ENCODE data around the gene GPR68.
"Not testable (repeated sequence)": the region's sequence is repeated elsewhere in the genome, so short reads cannot be mapped to it uniquely, and the experiment has no call there.

The GPR68 gene

GRCh38 chr14:91272341-91273272 is 28.1 kb upstream of the GPR68 start:
- peaks cover 6% of the 10 kb centered on the region for H3K27me3 ChIP-seq (replicated peaks; ENCODE audit: control insufficient read depth, insufficient read depth, low read length)
- no peak overlapping the region for H3K9ac ChIP-seq (ENCODE audit: low read length)
- H3K4me1 ChIP-seq (ENCODE audit: control insufficient read depth, insufficient read depth, low read length): peaks cover 15% of the 10 kb centered on the region
- no peaks in the 10 kb centered on the region for H3K9me3 ChIP-seq (ENCODE audit: control insufficient read depth, low read length)
- DNase-seq (ENCODE audit: low read depth): no peak
- no peak overlapping the region for H3K4me3 ChIP-seq (ENCODE audit: low read length)
- H3K36me3 ChIP-seq (ENCODE audit: control insufficient read depth, insufficient read depth, low read length, severe bottlenecking): no peaks in the 10 kb centered on the region

- Histone ChIP-seq H3K9me3 (ENCODE audit: control insufficient read depth, low read length) (no peaks in the 10 kb centered on the region), H3K4me3 (ENCODE audit: low read length) (no peak overlapping the region), H3K36me3 (ENCODE audit: control insufficient read depth, insufficient read depth, low read length, severe bottlenecking) (no peaks in the 10 kb centered on the region), H3K4me1 (ENCODE audit: control insufficient read depth, insufficient read depth, low read length) (peaks cover 15% of the 10 kb centered on the region), H3K27me3 (replicated peaks; ENCODE audit: control insufficient read depth, insufficient read depth, low read length) (peaks cover 3% of the 10 kb centered on the region), H3K9ac (ENCODE audit: low read length) (no peak overlapping the region)
- no peak for DNase-seq (ENCODE audit: low read depth)
Observed at GRCh38 chr14:91271639-91272038, 27.1 kb upstream of the GPR68 start.

GRCh38 chr14:91270619-91271018 is 26.1 kb upstream of the GPR68 start:
- Histone ChIP-seq H3K9ac (ENCODE audit: low read length) (no peak overlapping the region), H3K9me3 (ENCODE audit: control insufficient read depth, low read length) (no peaks in the 10 kb centered on the region), H3K27me3 (replicated peaks; ENCODE audit: control insufficient read depth, insufficient read depth, low read length) (peaks cover 3% of the 10 kb centered on the region), H3K36me3 (ENCODE audit: control insufficient read depth, insufficient read depth, low read length, severe bottlenecking) (no peaks in the 10 kb centered on the region), H3K4me3 (ENCODE audit: low read length) (no peak overlapping the region), H3K4me1 (ENCODE audit: control insufficient read depth, insufficient read depth, low read length) (peaks cover 15% of the 10 kb centered on the region)
- no peak for DNase-seq (ENCODE audit: low read depth)

GRCh38 chr14:91270188-91270587 is 25.7 kb upstream of the GPR68 start:
- no peak for DNase-seq (ENCODE audit: low read depth)
- Histone ChIP-seq H3K4me3 (ENCODE audit: low read length) (no peak overlapping the region), H3K36me3 (ENCODE audit: control insufficient read depth, insufficient read depth, low read length, severe bottlenecking) (no peaks in the 10 kb centered on the region), H3K9ac (ENCODE audit: low read length) (no peak overlapping the region), H3K27me3 (replicated peaks; ENCODE audit: control insufficient read depth, insufficient read depth, low read length) (peaks cover 3% of the 10 kb centered on the region), H3K9me3 (ENCODE audit: control insufficient read depth, low read length) (no peaks in the 10 kb centered on the region), H3K4me1 (ENCODE audit: control insufficient read depth, insufficient read depth, low read length) (peaks cover 15% of the 10 kb centered on the region)

GRCh38 chr14:91269076-91269991 is 24.8 kb upstream of the GPR68 start:
- peaks cover 3% of the 10 kb centered on the region for H3K27me3 ChIP-seq (replicated peaks; ENCODE audit: control insufficient read depth, insufficient read depth, low read length)
- no peaks in the 10 kb centered on the region for H3K9me3 ChIP-seq (ENCODE audit: control insufficient read depth, low read length)
- peak overlapping the region; percentile 58 for H3K4me3 ChIP-seq (ENCODE audit: low read length)
- no peak overlapping the region for H3K9ac ChIP-seq (ENCODE audit: low read length)
- H3K4me1 ChIP-seq (ENCODE audit: control insufficient read depth, insufficient read depth, low read length): peaks cover 15% of the 10 kb centered on the region
- no peak for DNase-seq (ENCODE audit: low read depth)
- H3K36me3 ChIP-seq (ENCODE audit: control insufficient read depth, insufficient read depth, low read length, severe bottlenecking): no peaks in the 10 kb centered on the region

GRCh38 chr14:91267965-91268437 is 23.5 kb upstream of the GPR68 start:
- no peak overlapping the region for H3K4me3 ChIP-seq (ENCODE audit: low read length)
- H3K27me3 ChIP-seq (replicated peaks; ENCODE audit: control insufficient read depth, insufficient read depth, low read length): peaks cover 3% of the 10 kb centered on the region
- H3K4me1 ChIP-seq (ENCODE audit: control insufficient read depth, insufficient read depth, low read length): peaks cover 15% of the 10 kb centered on the region
- H3K9ac ChIP-seq (ENCODE audit: low read length): no peak overlapping the region
- H3K9me3 ChIP-seq (ENCODE audit: control insufficient read depth, low read length): no peaks in the 10 kb centered on the region
- no peaks in the 10 kb centered on the region for H3K36me3 ChIP-seq (ENCODE audit: control insufficient read depth, insufficient read depth, low read length, severe bottlenecking)
- DNase-seq (ENCODE audit: low read depth): no peak

- H3K4me3 ChIP-seq (ENCODE audit: low read length); DNase-seq (ENCODE audit: low read depth); H3K36me3 ChIP-seq (ENCODE audit: control insufficient read depth, insufficient read depth, low read length, severe bottlenecking); H3K9ac ChIP-seq (ENCODE audit: low read length); H3K27me3 ChIP-seq (replicated peaks; ENCODE audit: control insufficient read depth, insufficient read depth, low read length); H3K9me3 ChIP-seq (ENCODE audit: control insufficient read depth, low read length): not testable (repeated sequence)
- peaks cover 15% of the 10 kb centered on the region for H3K4me1 ChIP-seq (ENCODE audit: control insufficient read depth, insufficient read depth, low read length)
Observed at GRCh38 chr14:91266276-91266675, 21.8 kb upstream of the GPR68 start.

GRCh38 chr14:91265404-91265803 is 20.9 kb upstream of the GPR68 start:
- no peak overlapping the region for H3K9ac ChIP-seq (ENCODE audit: low read length)
- H3K27me3 ChIP-seq (replicated peaks; ENCODE audit: control insufficient read depth, insufficient read depth, low read length): peaks cover 1% of the 10 kb centered on the region
- H3K4me1 ChIP-seq (ENCODE audit: control insufficient read depth, insufficient read depth, low read length): peaks cover 15% of the 10 kb centered on the region
- no peaks in the 10 kb centered on the region for H3K36me3 ChIP-seq (ENCODE audit: control insufficient read depth, insufficient read depth, low read length, severe bottlenecking)
- no peak for DNase-seq (ENCODE audit: low read depth)
- no peaks in the 10 kb centered on the region for H3K9me3 ChIP-seq (ENCODE audit: control insufficient read depth, low read length)
- no peak overlapping the region for H3K4me3 ChIP-seq (ENCODE audit: low read length)

- H3K4me3 ChIP-seq (ENCODE audit: low read length): peak overlapping the region; percentile 62
- H3K27me3 ChIP-seq (replicated peaks; ENCODE audit: control insufficient read depth, insufficient read depth, low read length): no peaks in the 10 kb centered on the region
- H3K9me3 ChIP-seq (ENCODE audit: control insufficient read depth, low read length): no peaks in the 10 kb centered on the region
- DNase-seq (ENCODE audit: low read depth): peak; percentile 38
- H3K36me3 ChIP-seq (ENCODE audit: control insufficient read depth, insufficient read depth, low read length, severe bottlenecking): no peaks in the 10 kb centered on the region
- H3K4me1 ChIP-seq (ENCODE audit: control insufficient read depth, insufficient read depth, low read length): peaks cover 5% of the 10 kb centered on the region
- H3K9ac ChIP-seq (ENCODE audit: low read length): peak overlapping the region; percentile 47
Observed at GRCh38 chr14:91264151-91265150, 19.9 kb upstream of the GPR68 start.

GRCh38 chr14:91263329-91263728 is 18.8 kb upstream of the GPR68 start:
- no peak overlapping the region for H3K9ac ChIP-seq (ENCODE audit: low read length)
- H3K9me3 ChIP-seq (ENCODE audit: control insufficient read depth, low read length): no peaks in the 10 kb centered on the region
- H3K4me1 ChIP-seq (ENCODE audit: control insufficient read depth, insufficient read depth, low read length): no peaks in the 10 kb centered on the region
- no peaks in the 10 kb centered on the region for H3K36me3 ChIP-seq (ENCODE audit: control insufficient read depth, insufficient read depth, low read length, severe bottlenecking)
- H3K4me3 ChIP-seq (ENCODE audit: low read length): no peak overlapping the region
- no peak for DNase-seq (ENCODE audit: low read depth)
- no peaks in the 10 kb centered on the region for H3K27me3 ChIP-seq (replicated peaks; ENCODE audit: control insufficient read depth, insufficient read depth, low read length)

Measured in adipocyte (in vitro differentiated cells).